GM18520 (cell line): ENCODE results near the gene C1QL1.

Experiments
- ATAC-seq: cut with Tn5 transposase; IDR thresholded peaks from one replicate; pipeline ENCODE4 v1.9.1; 2021; ENCODE audit not compliant: unreplicated experiment

The C1QL1 gene

GRCh38 chr17:44968225-44969143 lies at the start of gene C1QL1:
Gene C1QL1 (minus strand): TSS chr17:44968303. CDS start chr17:44968048, 255 bp downstream.
- ATAC-seq: peak; percentile 42

GRCh38 chr17:45016823-45017222 lies 48.7 kb upstream of the C1QL1 start:
- ATAC-seq: no peak

- ATAC-seq: no peak
Observed at GRCh38 chr17:45016237-45016636, 48.1 kb upstream of the C1QL1 start.

GRCh38 chr17:45013021-45013997 lies 45.2 kb upstream of the C1QL1 start:
- no peak for ATAC-seq

- no peak for ATAC-seq
Observed at GRCh38 chr17:45011767-45012166, 43.7 kb upstream of the C1QL1 start.

GRCh38 chr17:45009676-45010467 lies 41.8 kb upstream of the C1QL1 start:
- ATAC-seq: no peak

- ATAC-seq: no peak
Observed at GRCh38 chr17:45008216-45008615, 40.1 kb upstream of the C1QL1 start.

GRCh38 chr17:45006927-45007461 lies 38.9 kb upstream of the C1QL1 start:
- ATAC-seq: no peak

- no peak for ATAC-seq
Observed at GRCh38 chr17:45005700-45006099, 37.6 kb upstream of the C1QL1 start.

- ATAC-seq: no peak
Observed at GRCh38 chr17:45004388-45004787, 36.3 kb upstream of the C1QL1 start.

- ATAC-seq: no peak
Observed at GRCh38 chr17:45003877-45004276, 35.8 kb upstream of the C1QL1 start.

GRCh38 chr17:45001310-45001709 lies 33.2 kb upstream of the C1QL1 start:
- no peak for ATAC-seq

GRCh38 chr17:44999433-44999832 lies 31.3 kb upstream of the C1QL1 start:
- ATAC-seq: no peak

- ATAC-seq: no peak
Observed at GRCh38 chr17:44998646-44999045, 30.5 kb upstream of the C1QL1 start.

GRCh38 chr17:44997733-44998520 lies 29.8 kb upstream of the C1QL1 start:
- ATAC-seq: no peak

GRCh38 chr17:44996304-44996703 lies 28.2 kb upstream of the C1QL1 start:
- no peak for ATAC-seq

- ATAC-seq: no peak
Observed at GRCh38 chr17:44995436-44996001, 27.4 kb upstream of the C1QL1 start.

- ATAC-seq: no peak
Observed at GRCh38 chr17:44992242-44992939, 24.3 kb upstream of the C1QL1 start.

- ATAC-seq: no peak
Observed at GRCh38 chr17:44990994-44991393, 22.9 kb upstream of the C1QL1 start.
